Activated T-cell treated with anti-CD3 and anti-CD28 coated beads, Interleukin-2, amount 50 U/mL, for 4 hours (primary cell): ENCODE data around the gene ODAD2. TPM values are rescaled to one million over a fixed set of nuclear protein-coding genes. Genes with fewer than 3 reads are reported as not detected.

Experiments
- ATAC-seq, 2 donors: fragments of 200-7000 bp; cut with Tn5 transposase; one replicate each; pipeline ENCODE4 v1.10.0; 2021
- DNase-seq: peaks from one replicate; pipeline ENCODE4 v3.0.0-alpha.2; 2020
- H3K27me3 Mint-ChIP-seq: one replicate; pipeline ENCODE4 v1.8.0; 2021; ENCODE audit warnings: low read depth, mixed read lengths
- H3K36me3 Mint-ChIP-seq: one replicate; pipeline ENCODE4 v1.8.0; 2022; ENCODE audit warnings: mixed read lengths; ENCODE audit not compliant: insufficient read depth
- H3K4me1 Mint-ChIP-seq: one replicate; pipeline ENCODE4 v1.8.0; 2021; ENCODE audit warnings: low read depth, mixed read lengths
- H3K4me3 Mint-ChIP-seq: one replicate; pipeline ENCODE4 v1.8.0; 2021; ENCODE audit warnings: mild to moderate bottlenecking, moderate library complexity, mixed read lengths
- H3K9me3 Mint-ChIP-seq: one replicate; pipeline ENCODE4 v1.8.0; 2021; ENCODE audit warnings: mixed read lengths
- total RNA-seq, 3 donors: library from RNA; stranded (reverse); gene quantifications; one replicate each; pipeline ENCODE4 v1.2.1, GENCODE V29; 2021

Gene ODAD2
- total RNA-seq, 3 donors from 2014 or later: 0.05 TPM; not detected in 2

DNA sequence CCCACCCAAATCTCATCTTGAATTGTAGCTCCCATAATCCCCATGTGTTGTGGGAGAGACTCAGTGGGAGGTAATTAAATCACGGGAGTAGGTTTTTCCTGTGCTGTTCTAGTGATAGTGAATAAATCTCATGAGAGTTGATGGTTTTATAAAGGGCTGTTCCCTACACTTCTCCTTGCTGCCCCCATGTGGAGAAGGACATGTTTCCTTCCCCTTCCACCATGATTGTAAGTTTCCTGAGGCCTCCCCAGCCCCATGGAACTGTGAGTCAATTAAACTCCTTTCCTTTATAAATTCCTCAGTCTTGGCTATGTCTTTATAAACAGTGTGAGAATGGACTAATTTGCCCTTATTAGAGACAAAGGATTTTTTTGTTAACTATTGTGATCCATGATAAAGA lies 204.7 kb downstream of the ODAD2 start:
- H3K27me3 Mint-ChIP-seq: peaks cover 18% of the 10 kb centered on the region
- DNase-seq (no peak), ATAC-seq (no peak)
- no peaks in the 10 kb centered on the region for H3K36me3 Mint-ChIP-seq
- H3K9me3 Mint-ChIP-seq: no peaks in the 10 kb centered on the region
- no peaks in the 10 kb centered on the region for H3K4me1 Mint-ChIP-seq
- no peak overlapping the region for H3K4me3 Mint-ChIP-seq

GRCh38 chr10:27792216-27792615 lies 206.7 kb downstream of the ODAD2 start:
- H3K4me3 Mint-ChIP-seq: no peak overlapping the region
- DNase-seq: no peak
- H3K27me3 Mint-ChIP-seq: peaks cover 16% of the 10 kb centered on the region
- no peaks in the 10 kb centered on the region for H3K4me1 Mint-ChIP-seq
- no peaks in the 10 kb centered on the region for H3K9me3 Mint-ChIP-seq
- no peak for ATAC-seq
- H3K36me3 Mint-ChIP-seq: no peaks in the 10 kb centered on the region

DNA sequence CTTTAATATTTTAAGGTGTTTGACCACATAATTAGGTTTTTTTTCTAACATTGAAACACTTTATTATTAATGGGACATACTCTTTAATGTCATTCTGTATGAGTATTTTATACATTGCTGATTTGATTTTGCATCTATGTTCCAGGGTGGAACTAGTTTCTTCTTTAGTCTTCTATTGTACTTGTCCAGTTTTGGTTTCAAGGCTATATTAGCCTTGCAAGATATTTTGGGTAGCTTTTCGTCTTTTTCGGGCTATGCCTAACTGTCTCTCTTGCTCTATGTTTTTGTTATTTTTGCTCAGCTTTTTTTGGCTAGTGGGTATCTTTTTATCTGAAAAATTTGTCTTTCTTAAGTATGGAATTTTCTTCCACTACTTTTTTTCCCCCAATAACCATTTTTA lies 214.6 kb downstream of the ODAD2 start:
- DNase-seq (no peak), ATAC-seq (no peak)
- Mint-ChIP-seq H3K36me3 (no peaks in the 10 kb centered on the region), H3K9me3 (no peaks in the 10 kb centered on the region), H3K4me1 (no peaks in the 10 kb centered on the region), H3K27me3 (peaks cover 7% of the 10 kb centered on the region), H3K4me3 (no peak overlapping the region)

- no peak for DNase-seq
- peaks cover 6% of the 10 kb centered on the region for H3K27me3 Mint-ChIP-seq
- H3K36me3 Mint-ChIP-seq: no peaks in the 10 kb centered on the region
Observed at GRCh38 chr10:27783660-27784059, 215.2 kb downstream of the ODAD2 start.

GRCh38 chr10:27779462-27780015 lies 219.3 kb downstream of the ODAD2 start:
- H3K27me3 Mint-ChIP-seq: peaks cover 25% of the 10 kb centered on the region
- no peak for DNase-seq
- H3K9me3 Mint-ChIP-seq: no peaks in the 10 kb centered on the region
- ATAC-seq: no peak
- H3K4me1 Mint-ChIP-seq: no peaks in the 10 kb centered on the region
- no peak overlapping the region for H3K4me3 Mint-ChIP-seq
- H3K36me3 Mint-ChIP-seq: no peaks in the 10 kb centered on the region

More at GRCh38 chr10:27783660-27784059, 215.2 kb downstream of the ODAD2 start:
- no peaks in the 10 kb centered on the region for H3K9me3 Mint-ChIP-seq
- no peak overlapping the region for H3K4me3 Mint-ChIP-seq
- peak; percentile 93 to 96 for ATAC-seq
- H3K4me1 Mint-ChIP-seq: no peaks in the 10 kb centered on the region

GRCh38 chr10:27774831-27775230 lies 224.0 kb downstream of the ODAD2 start:
- Mint-ChIP-seq H3K4me3 (no peak overlapping the region), H3K4me1 (no peaks in the 10 kb centered on the region), H3K27me3 (peaks cover 52% of the 10 kb centered on the region), H3K36me3 (no peaks in the 10 kb centered on the region), H3K9me3 (no peaks in the 10 kb centered on the region)
- ATAC-seq (no peak), DNase-seq (no peak)

DNA sequence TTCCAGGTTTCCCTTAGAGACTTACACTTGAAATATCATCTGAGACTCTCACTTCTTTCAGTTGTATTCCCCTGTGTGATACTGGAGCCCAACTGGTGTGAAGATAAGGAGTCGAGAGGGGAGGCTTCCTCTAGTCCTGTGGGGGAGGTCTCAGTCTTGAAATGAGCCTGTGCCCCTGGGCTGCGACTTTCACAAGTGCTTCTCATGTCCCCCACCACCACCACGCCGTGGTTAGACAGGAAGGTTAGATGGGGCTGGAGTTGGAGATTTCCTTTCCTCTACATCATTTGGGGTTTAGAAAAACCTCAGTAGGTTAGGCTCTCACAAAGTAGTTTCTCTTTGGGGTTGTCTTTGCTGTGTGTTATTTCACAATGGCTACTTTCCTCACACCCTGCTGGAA lies 227.6 kb downstream of the ODAD2 start:
- Mint-ChIP-seq H3K27me3 (peaks cover 52% of the 10 kb centered on the region), H3K36me3 (no peaks in the 10 kb centered on the region), H3K4me3 (no peak overlapping the region), H3K4me1 (no peaks in the 10 kb centered on the region), H3K9me3 (no peaks in the 10 kb centered on the region)
- DNase-seq (no peak), ATAC-seq (peak; percentile 35 to 40)

DNA sequence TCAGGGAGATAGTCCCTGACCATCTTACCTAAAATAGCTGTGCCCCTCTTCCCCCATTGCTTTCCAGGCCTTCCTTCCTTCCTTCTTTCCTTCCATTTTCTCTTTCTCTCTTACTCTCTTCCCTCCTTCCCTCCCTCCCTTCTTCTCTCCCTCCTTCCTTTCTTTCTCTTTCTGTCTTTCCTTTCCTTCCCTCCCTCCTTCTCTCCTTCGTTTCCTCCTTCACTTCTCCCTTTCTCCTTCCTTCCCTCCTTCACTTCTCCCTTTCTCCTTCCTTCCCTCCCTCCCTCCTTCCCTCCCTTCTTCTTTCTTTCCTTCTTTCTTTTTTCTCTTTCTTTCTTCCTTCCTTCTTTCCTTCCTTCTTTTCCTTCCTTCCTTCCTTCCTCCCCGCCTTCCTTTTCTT lies 228.7 kb downstream of the ODAD2 start:
- DNase-seq (no peak), ATAC-seq (no peak)
- H3K4me3 Mint-ChIP-seq: no peak overlapping the region
- H3K4me1 Mint-ChIP-seq: no peaks in the 10 kb centered on the region
- H3K36me3 Mint-ChIP-seq: no peaks in the 10 kb centered on the region
- peaks cover 46% of the 10 kb centered on the region for H3K27me3 Mint-ChIP-seq
- no peaks in the 10 kb centered on the region for H3K9me3 Mint-ChIP-seq
